Measurements from ENCODE around the gene DOCK8.

Gene DOCK8

DNA sequence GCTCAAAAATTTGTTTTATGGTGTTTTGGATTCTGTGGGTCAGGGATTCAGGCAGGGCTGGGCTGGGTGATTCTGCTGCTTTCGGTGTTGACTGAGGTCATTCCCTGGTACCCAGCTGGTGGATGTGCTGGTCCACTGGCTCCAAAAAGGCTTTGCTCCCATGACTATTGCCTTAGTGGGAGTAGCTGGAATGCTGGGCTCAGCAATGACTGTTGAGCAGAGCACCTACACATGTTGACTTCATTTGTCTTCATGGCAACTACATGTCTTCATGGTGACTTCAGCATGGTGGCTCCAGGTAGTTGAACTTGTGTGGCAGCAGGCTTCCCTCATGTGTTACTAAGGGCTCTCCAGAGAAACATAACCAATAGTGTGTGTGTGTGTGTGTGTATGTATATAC, 297.2 kb downstream of the DOCK8 start:
- DNase-seq: no peak

DNA sequence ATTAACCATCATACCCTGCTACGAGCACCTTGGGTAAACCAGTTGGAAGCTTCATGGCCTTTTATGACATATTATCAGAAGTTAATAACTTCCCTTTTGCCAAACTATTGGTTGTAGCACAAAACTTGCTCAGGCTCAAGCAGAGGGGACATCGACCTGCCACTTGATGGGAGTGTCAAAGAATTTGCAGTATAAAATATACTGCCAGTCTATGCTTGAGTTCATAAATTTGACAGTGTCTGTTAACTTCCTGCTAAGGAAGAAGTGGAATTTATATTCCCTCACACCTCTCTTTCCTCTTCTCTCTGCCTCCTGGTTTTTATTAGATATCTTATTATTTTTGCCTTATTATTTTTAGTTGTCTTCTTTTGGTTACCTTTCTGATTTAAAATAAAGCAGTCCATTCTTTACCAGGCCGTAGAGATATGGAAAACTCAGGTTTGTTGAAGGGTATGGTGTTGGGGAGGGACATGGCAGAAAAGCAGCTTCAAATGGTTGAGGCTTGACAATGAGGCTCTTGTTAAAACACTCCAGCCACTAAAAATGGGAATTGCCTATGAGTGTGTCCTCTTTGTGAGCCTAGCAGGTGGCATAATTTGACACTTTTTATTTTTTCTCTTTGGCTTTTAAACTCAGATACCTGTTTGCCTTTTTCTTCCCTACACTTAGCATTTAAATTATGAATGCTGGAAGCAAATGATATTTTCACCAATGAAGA, 298.0 kb downstream of the DOCK8 start:
- no peak for DNase-seq
